Measurements from ENCODE around the gene NUDT8. TPM values are rescaled to one million over a fixed set of nuclear protein-coding genes. Genes with fewer than 3 reads are reported as not detected.
A peak's percentile ranks its signal among the peaks of the same experiment; 100 is the strongest.

Gene NUDT8
- total and polyA plus RNA-seq, 2 experiments from 2014 or later: 4.1 to 4.8 TPM

GRCh38 chr11:67610302-67610868 is 19.4 kb downstream of the NUDT8 start:
- Histone ChIP-seq H3K9me3 (ENCODE audit: low read depth) (no peaks in the 10 kb centered on the region), H3K27ac (no peak overlapping the region), H3K79me2 (ENCODE audit: insufficient read depth) (peaks cover 22% of the 10 kb centered on the region), H3K4me2 (ENCODE audit: unreplicated experiment) (no peak overlapping the region), H3K36me3 (ENCODE audit: low read depth) (no peaks in the 10 kb centered on the region; the same call in 1 of the 2 replicates), H3K9me2 (ENCODE audit: insufficient read depth) (no peaks in the 10 kb centered on the region), H3K4me3 (no peak overlapping the region), H4K20me1 (ENCODE audit: insufficient read depth) (no peaks in the 10 kb centered on the region), H3K9ac (no peak overlapping the region), H2AFZ (no peak overlapping the region), H3K4me1 (ENCODE audit: insufficient read depth) (peaks cover 5% of the 10 kb centered on the region; the same call in 1 of the 2 replicates), H3F3A (ENCODE audit: insufficient read depth) (no peaks in the 10 kb centered on the region), H3K27me3 (replicated peaks; ENCODE audit: insufficient read depth) (no peaks in the 10 kb centered on the region)
- 78 to 85% methylated on average over 14 to 15 of the region's 15 CpGs for WGBS, 2 experiments (ENCODE audit: low coverage in 1 of 2, low lambda C conversion rate in 2 of 2, missing lambda C conversion rate in 2 of 2)
- in situ Hi-C loops (cut with MboI): no loop called here
- no peak for TF ChIP-seq EZH2 (IDR thresholded peaks at IDR 0.05; ENCODE audit: insufficient read depth, poor library complexity, severe bottlenecking)
- TF ChIP-seq EZH2phosphoT487 (IDR thresholded peaks at IDR 0.05; ENCODE audit: insufficient read depth, low read depth): no peak
- no peak for DNase-seq

GRCh38 chr11:67609316-67609715 is 20.4 kb downstream of the NUDT8 start:
- no peaks in the 10 kb centered on the region; the same call in 1 of the 2 replicates for H3K36me3 ChIP-seq (ENCODE audit: low read depth)
- peaks cover 22% of the 10 kb centered on the region for H3K79me2 ChIP-seq (ENCODE audit: insufficient read depth)
- no peak overlapping the region for H3K4me3 ChIP-seq
- no peaks in the 10 kb centered on the region for H3K9me2 ChIP-seq (ENCODE audit: insufficient read depth)
- no peaks in the 10 kb centered on the region for H4K20me1 ChIP-seq (ENCODE audit: insufficient read depth)
- TF ChIP-seq EZH2 (IDR thresholded peaks at IDR 0.05; ENCODE audit: insufficient read depth, poor library complexity, severe bottlenecking) (no peak), EZH2phosphoT487 (IDR thresholded peaks at IDR 0.05; ENCODE audit: insufficient read depth, low read depth) (no peak)
- H3K27ac ChIP-seq: no peak overlapping the region
- no peaks in the 10 kb centered on the region for H3F3A ChIP-seq (ENCODE audit: insufficient read depth)
- DNase-seq: no peak
- no peak overlapping the region for H3K9ac ChIP-seq
- H3K9me3 ChIP-seq (ENCODE audit: low read depth): no peaks in the 10 kb centered on the region
- H2AFZ ChIP-seq: no peak overlapping the region
- H3K4me1 ChIP-seq (ENCODE audit: insufficient read depth): peaks cover 5% of the 10 kb centered on the region; the same call in 1 of the 2 replicates
- 84 to 91% methylated on average over 10 of the region's 10 CpGs for WGBS, 2 experiments (ENCODE audit: low coverage in 1 of 2, low lambda C conversion rate in 2 of 2, missing lambda C conversion rate in 2 of 2)
- H3K4me2 ChIP-seq (ENCODE audit: unreplicated experiment): no peak overlapping the region
- H3K27me3 ChIP-seq (replicated peaks; ENCODE audit: insufficient read depth): no peaks in the 10 kb centered on the region
- in situ Hi-C loops (cut with MboI): no loop called here

- 0 out of 2 replicates have a peak overlapping the region, but pooled peaks have one; percentile 92 for H3K9ac ChIP-seq
- no peaks in the 10 kb centered on the region; the same call in 1 of the 2 replicates for H3K36me3 ChIP-seq (ENCODE audit: low read depth)
- no peaks in the 10 kb centered on the region for H3K9me3 ChIP-seq (ENCODE audit: low read depth)
- DNase-seq: no peak
- in situ Hi-C loops (cut with MboI): no loop called here
- no peak overlapping the region for H3K27ac ChIP-seq
- peaks cover 22% of the 10 kb centered on the region for H3K79me2 ChIP-seq (ENCODE audit: insufficient read depth)
- H3K9me2 ChIP-seq (ENCODE audit: insufficient read depth): no peaks in the 10 kb centered on the region
- H3K4me2 ChIP-seq (ENCODE audit: unreplicated experiment): no peak overlapping the region
- H3K4me1 ChIP-seq (ENCODE audit: insufficient read depth): peaks cover 5% of the 10 kb centered on the region; the same call in 1 of the 2 replicates
- no peak overlapping the region for H3K4me3 ChIP-seq
- H2AFZ ChIP-seq: no peak overlapping the region
- TF ChIP-seq EZH2phosphoT487 (IDR thresholded peaks at IDR 0.05; ENCODE audit: insufficient read depth, low read depth) (no peak), EZH2 (IDR thresholded peaks at IDR 0.05; ENCODE audit: insufficient read depth, poor library complexity, severe bottlenecking) (no peak)
- 91 to 98% methylated on average over 8 of the region's 8 CpGs for WGBS, 2 experiments (ENCODE audit: low coverage in 1 of 2, low lambda C conversion rate in 2 of 2, missing lambda C conversion rate in 2 of 2)
- H4K20me1 ChIP-seq (ENCODE audit: insufficient read depth): no peaks in the 10 kb centered on the region
- H3F3A ChIP-seq (ENCODE audit: insufficient read depth): no peaks in the 10 kb centered on the region
- no peaks in the 10 kb centered on the region for H3K27me3 ChIP-seq (replicated peaks; ENCODE audit: insufficient read depth)
Measured at GRCh38 chr11:67608486-67608885, 21.3 kb downstream of the NUDT8 start.

GRCh38 chr11:67607507-67607906 is 22.2 kb downstream of the NUDT8 start:
- in situ Hi-C loops (cut with MboI): no loop called here

More at GRCh38 chr11:67607507-67607906, 22.2 kb downstream of the NUDT8 start:
- no peaks in the 10 kb centered on the region for H3K27me3 ChIP-seq (replicated peaks; ENCODE audit: insufficient read depth)
- H3K36me3 ChIP-seq (ENCODE audit: low read depth): no peaks in the 10 kb centered on the region; the same call in 1 of the 2 replicates
- peak overlapping the region; percentile 92 for H3K9ac ChIP-seq
- H4K20me1 ChIP-seq (ENCODE audit: insufficient read depth): no peaks in the 10 kb centered on the region
- H3K79me2 ChIP-seq (ENCODE audit: insufficient read depth): peaks cover 22% of the 10 kb centered on the region
- H3K4me3 ChIP-seq: peak overlapping the region; percentile 91
- H3K9me2 ChIP-seq (ENCODE audit: insufficient read depth): no peaks in the 10 kb centered on the region
- peak overlapping the region; percentile 96 for H2AFZ ChIP-seq
- no peaks in the 10 kb centered on the region for H3K9me3 ChIP-seq (ENCODE audit: low read depth)
- peak; percentile 14 for DNase-seq
- TF ChIP-seq EZH2phosphoT487 (IDR thresholded peaks at IDR 0.05; ENCODE audit: insufficient read depth, low read depth) (no peak), EZH2 (IDR thresholded peaks at IDR 0.05; ENCODE audit: insufficient read depth, poor library complexity, severe bottlenecking) (no peak)
- H3F3A ChIP-seq (ENCODE audit: insufficient read depth): no peaks in the 10 kb centered on the region
- no peak overlapping the region for H3K27ac ChIP-seq
- 49 to 58% methylated on average over 9 of the region's 9 CpGs for WGBS, 2 experiments (ENCODE audit: low coverage in 1 of 2, low lambda C conversion rate in 2 of 2, missing lambda C conversion rate in 2 of 2)
- peak overlapping the region; percentile 72 for H3K4me2 ChIP-seq (ENCODE audit: unreplicated experiment)
- peaks cover 5% of the 10 kb centered on the region; the same call in 1 of the 2 replicates for H3K4me1 ChIP-seq (ENCODE audit: insufficient read depth)
